ENCODE data around the gene PLXDC2. TPM values are rescaled to one million over a fixed set of nuclear protein-coding genes. Genes with fewer than 3 reads are reported as not detected.

The PLXDC2 gene
- total and polyA plus RNA-seq, 8 donors: 2.1 to 57.2 (median 11.2) TPM

DNA sequence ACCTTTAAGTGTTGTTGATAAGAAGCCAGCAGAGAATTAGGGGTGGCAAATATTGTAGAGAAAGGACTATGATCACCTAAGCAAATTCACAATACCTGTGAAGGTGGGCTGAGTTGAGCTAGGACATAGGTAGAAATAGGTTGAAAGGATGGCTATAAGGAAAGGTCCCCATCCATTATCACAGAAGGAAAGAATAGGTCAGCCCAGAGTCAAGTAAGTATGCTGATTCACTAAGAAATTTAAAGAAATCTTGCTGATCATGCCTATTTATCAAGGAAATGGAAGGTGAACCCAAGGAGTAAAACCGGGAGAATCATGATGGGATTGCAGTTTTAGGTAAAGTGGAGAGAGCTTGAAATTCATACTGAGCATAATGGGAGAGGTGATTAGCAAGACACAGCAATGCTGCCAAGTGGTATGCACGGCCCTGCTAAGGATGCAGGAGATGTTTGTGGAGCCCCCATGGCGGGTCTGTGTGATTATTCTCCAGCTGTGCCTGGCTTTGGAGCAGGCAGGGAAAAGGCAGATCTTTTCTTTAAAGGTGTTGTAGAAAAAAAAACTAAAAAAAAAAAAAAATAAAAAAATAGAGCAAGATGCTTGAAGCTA lies 399.4 kb downstream of the PLXDC2 start:
- H3K27ac ChIP-seq: no peak overlapping the region
- 36 to 73% (median 55%) methylated on average over 3 of the region's 3 CpGs for WGBS, 5 donors
- no peaks in the 10 kb centered on the region for H3K36me3 ChIP-seq
- H3K4me3 ChIP-seq: no peak overlapping the region
- no peak for DNase-seq
- intact Hi-C loops (cut with DNase I; ENCODE audit: low total_unique reads): no loop called here
- no peaks in the 10 kb centered on the region for H3K9me3 ChIP-seq
- TF ChIP-seq, protein P1, sequence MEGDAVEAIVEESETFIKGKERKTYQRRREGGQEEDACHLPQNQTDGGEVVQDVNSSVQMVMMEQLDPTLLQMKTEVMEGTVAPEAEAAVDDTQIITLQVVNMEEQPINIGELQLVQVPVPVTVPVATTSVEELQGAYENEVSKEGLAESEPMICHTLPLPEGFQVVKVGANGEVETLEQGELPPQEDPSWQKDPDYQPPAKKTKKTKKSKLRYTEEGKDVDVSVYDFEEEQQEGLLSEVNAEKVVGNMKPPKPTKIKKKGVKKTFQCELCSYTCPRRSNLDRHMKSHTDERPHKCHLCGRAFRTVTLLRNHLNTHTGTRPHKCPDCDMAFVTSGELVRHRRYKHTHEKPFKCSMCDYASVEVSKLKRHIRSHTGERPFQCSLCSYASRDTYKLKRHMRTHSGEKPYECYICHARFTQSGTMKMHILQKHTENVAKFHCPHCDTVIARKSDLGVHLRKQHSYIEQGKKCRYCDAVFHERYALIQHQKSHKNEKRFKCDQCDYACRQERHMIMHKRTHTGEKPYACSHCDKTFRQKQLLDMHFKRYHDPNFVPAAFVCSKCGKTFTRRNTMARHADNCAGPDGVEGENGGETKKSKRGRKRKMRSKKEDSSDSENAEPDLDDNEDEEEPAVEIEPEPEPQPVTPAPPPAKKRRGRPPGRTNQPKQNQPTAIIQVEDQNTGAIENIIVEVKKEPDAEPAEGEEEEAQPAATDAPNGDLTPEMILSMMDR (IDR thresholded peaks at IDR 0.05): no peak
- TF ChIP-seq EP300 (IDR thresholded peaks at IDR 0.05) (no peak), POLR2A (IDR thresholded peaks at IDR 0.05) (no peak), POLR2AphosphoS5 (IDR thresholded peaks at IDR 0.05) (no peak)
- H3K4me1 ChIP-seq: no peaks in the 10 kb centered on the region
- no peaks in the 10 kb centered on the region for H3K27me3 ChIP-seq

- H3K9me3 ChIP-seq: no peaks in the 10 kb centered on the region
- no peak overlapping the region for H3K4me3 ChIP-seq
- H3K36me3 ChIP-seq: no peaks in the 10 kb centered on the region
- WGBS, 5 donors: 38 to 55% (median 42%) methylated on average over 1 of the region's 1 CpG
- no peaks in the 10 kb centered on the region for H3K4me1 ChIP-seq
- intact Hi-C loops (cut with DNase I; ENCODE audit: low total_unique reads): no loop called here
- DNase-seq: no peak
- no peak for TF ChIP-seq EP300 (IDR thresholded peaks at IDR 0.05)
- TF ChIP-seq, protein P1 (IDR thresholded peaks at IDR 0.05): no peak
- no peak for TF ChIP-seq POLR2A (IDR thresholded peaks at IDR 0.05)
- no peak for TF ChIP-seq POLR2AphosphoS5 (IDR thresholded peaks at IDR 0.05)
- H3K27me3 ChIP-seq: no peaks in the 10 kb centered on the region
- no peak overlapping the region for H3K27ac ChIP-seq
Observed at GRCh38 chr10:20221356-20221755, 405.1 kb downstream of the PLXDC2 start.

DNA sequence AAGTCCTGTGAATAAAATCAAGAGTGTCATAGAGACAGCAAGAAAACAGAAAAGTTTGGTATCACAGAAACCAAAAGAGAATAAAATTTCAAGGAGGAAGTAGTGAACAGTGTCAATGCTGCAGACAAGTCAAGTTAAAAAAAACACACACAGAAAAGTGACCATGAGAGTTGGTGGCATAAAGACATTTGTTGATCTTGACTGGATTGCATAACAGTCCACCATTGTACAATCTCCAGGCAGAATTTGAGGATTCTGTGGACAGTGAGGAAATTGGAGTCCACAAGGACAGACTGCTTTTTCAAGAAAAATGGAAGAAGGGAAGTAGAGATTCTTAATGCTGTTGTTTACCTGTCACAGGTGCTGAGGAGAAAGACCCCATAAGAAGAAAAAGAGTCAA lies 412.5 kb downstream of the PLXDC2 start:
- H3K4me3 ChIP-seq: no peak overlapping the region
- DNase-seq: no peak
- H3K9me3 ChIP-seq: no peaks in the 10 kb centered on the region
- H3K36me3 ChIP-seq: no peaks in the 10 kb centered on the region
- H3K4me1 ChIP-seq: no peaks in the 10 kb centered on the region
- intact Hi-C loops (cut with DNase I; ENCODE audit: low total_unique reads): no loop called here
- H3K27ac ChIP-seq: no peak overlapping the region
- no peak for TF ChIP-seq POLR2A (IDR thresholded peaks at IDR 0.05)
- TF ChIP-seq, protein P1 (IDR thresholded peaks at IDR 0.05): no peak
- no peak for TF ChIP-seq POLR2AphosphoS5 (IDR thresholded peaks at IDR 0.05)
- no peak for TF ChIP-seq EP300 (IDR thresholded peaks at IDR 0.05)
- no peaks in the 10 kb centered on the region for H3K27me3 ChIP-seq

GRCh38 chr10:20232079-20232705 lies 416.0 kb downstream of the PLXDC2 start:
- intact Hi-C loops (cut with DNase I; ENCODE audit: low total_unique reads): no loop called here
- Histone ChIP-seq H3K4me3 (no peak overlapping the region), H3K27me3 (no peaks in the 10 kb centered on the region), H3K27ac (no peak overlapping the region), H3K9me3 (no peaks in the 10 kb centered on the region), H3K36me3 (no peaks in the 10 kb centered on the region), H3K4me1 (no peaks in the 10 kb centered on the region)
- 72 to 83% (median 75%) methylated on average over 2 of the region's 2 CpGs for WGBS, 5 donors
- no peak for DNase-seq
- no peak for TF ChIP-seq POLR2A (IDR thresholded peaks at IDR 0.05)
- no peak for TF ChIP-seq EP300 (IDR thresholded peaks at IDR 0.05)
- TF ChIP-seq, protein P1 (IDR thresholded peaks at IDR 0.05): no peak
- no peak for TF ChIP-seq POLR2AphosphoS5 (IDR thresholded peaks at IDR 0.05)
